ENCODE measurements around the gene FAM204A.

The FAM204A gene

GRCh38 chr10:118349235-118349634 is 7.1 kb upstream of the FAM204A start:
- no peak overlapping the region for H3K4me3 ChIP-seq (ENCODE audit: low read depth, low read length)
- TF ChIP-seq CTCF (IDR thresholded peaks at IDR 0.05; ENCODE audit: borderline replicate concordance, insufficient read depth, low read depth, low read length) = no peak

GRCh38 chr10:118343549-118343948 is 1.4 kb upstream of the FAM204A start:
- no peak for TF ChIP-seq CTCF (IDR thresholded peaks at IDR 0.05; ENCODE audit: borderline replicate concordance, insufficient read depth, low read depth, low read length)
- no peak overlapping the region for H3K4me3 ChIP-seq (ENCODE audit: low read depth, low read length)

- no peak for TF ChIP-seq CTCF (IDR thresholded peaks at IDR 0.05; ENCODE audit: borderline replicate concordance, insufficient read depth, low read depth, low read length)
Observed at GRCh38 chr10:118343115-118343514, 991 bp upstream of the FAM204A start.

GRCh38 chr10:118342638-118343020 is 505 bp upstream of the FAM204A start:
- TF ChIP-seq CTCF (IDR thresholded peaks at IDR 0.05; ENCODE audit: borderline replicate concordance, insufficient read depth, low read depth, low read length) = no peak
- H3K4me3 ChIP-seq (ENCODE audit: low read depth, low read length) = peak overlapping the region; percentile 98

More at GRCh38 chr10:118343115-118343514, 991 bp upstream of the FAM204A start:
- H3K4me3 ChIP-seq (ENCODE audit: low read depth, low read length) = no peak overlapping the region

- no peak for TF ChIP-seq CTCF (IDR thresholded peaks at IDR 0.05; ENCODE audit: borderline replicate concordance, insufficient read depth, low read depth, low read length)
- H3K4me3 ChIP-seq (ENCODE audit: low read depth, low read length) = no peak overlapping the region
Observed at GRCh38 chr10:118340486-118340885, 1.6 kb downstream of the FAM204A start.

- TF ChIP-seq CTCF (IDR thresholded peaks at IDR 0.05; ENCODE audit: borderline replicate concordance, insufficient read depth, low read depth, low read length) = no peak
- H3K4me3 ChIP-seq (ENCODE audit: low read depth, low read length) = no peak overlapping the region
Observed at GRCh38 chr10:118339111-118339510, 3.0 kb downstream of the FAM204A start.

- H3K4me3 ChIP-seq (ENCODE audit: low read depth, low read length) = no peak overlapping the region
- no peak for TF ChIP-seq CTCF (IDR thresholded peaks at IDR 0.05; ENCODE audit: borderline replicate concordance, insufficient read depth, low read depth, low read length)
Observed at GRCh38 chr10:118337356-118337755, 4.8 kb downstream of the FAM204A start.
